ENCODE results near the gene KLHL21. TPM values are rescaled to one million over a fixed set of nuclear protein-coding genes. Genes with fewer than 3 reads are reported as not detected.

The KLHL21 gene
- polyA plus RNA-seq, 1 experiment: 19.2 TPM

DNA sequence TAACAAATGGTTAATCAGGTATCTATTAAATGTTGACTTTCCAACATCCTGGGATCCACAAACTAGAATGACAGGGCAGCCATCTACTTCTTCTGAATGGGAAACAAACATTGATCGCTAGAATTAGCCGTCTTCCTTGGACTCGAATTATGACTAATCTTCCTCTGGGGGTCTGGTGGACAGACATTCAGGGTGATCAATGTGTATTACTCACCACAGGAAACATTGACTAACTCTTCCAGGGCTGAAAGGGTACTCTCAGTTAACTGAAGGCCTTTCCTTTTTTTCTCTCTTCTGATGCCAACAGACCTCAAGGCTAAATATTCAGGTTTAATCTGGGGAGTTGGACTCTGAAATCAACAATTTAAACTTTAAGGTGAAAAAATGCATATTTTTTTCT lies 57.8 kb downstream of the KLHL21 start:
- peaks cover 12% of the 10 kb centered on the region for H3K36me3 ChIP-seq (ENCODE audit: control insufficient read depth, insufficient read depth, low read length)
- no peak for DNase-seq (ENCODE audit: low read depth)

More for the DNA sequence above, 57.8 kb downstream of the KLHL21 start:
- CTCF ChIA-PET: interaction anchor here (1.7 kb wide), 1 partner anchor 10 kb away, joined by 9 read pairs; the partner anchor contains the start of genes NOL9 and TAS1R1
- Histone ChIP-seq H3K4me3 (ENCODE audit: low read depth, low read length) (no peak overlapping the region), H3K27me3 (ENCODE audit: control insufficient read depth, insufficient read depth, low read length) (no peaks in the 10 kb centered on the region)
- no peak for TF ChIP-seq CTCF (IDR thresholded peaks at IDR 0.05; ENCODE audit: insufficient read depth, low read depth, low read length)
- POLR2A ChIA-PET: no interaction called here

Small RNA genes lying within 50 kb of the gene (small RNA-seq; reads per million reads assigned to genes)
- gene RNU6-731P (ENCODE audit: insufficient read length, low read depth, low replicate concordance): not detected

Other genes with a start within 250 kb of the KLHL21 start
- gene ACOT7, start 209.1 kb downstream of the KLHL21 start, polyA plus RNA-seq (2011; rRNA removed): 68.1 and 157 TPM in 2 replicates
- gene HES2, start 182.9 kb downstream of the KLHL21 start, polyA plus RNA-seq (2011; rRNA removed): not detected in 2 replicates
- gene ESPN, start 178.1 kb downstream of the KLHL21 start, polyA plus RNA-seq (2011; rRNA removed): not detected in 2 replicates
- 2.3 and 3.3 TPM in 2 replicates for gene TNFRSF25, start 136.7 kb downstream of the KLHL21 start, polyA plus RNA-seq (2011; rRNA removed)
- 3.2 and 4.3 TPM in 2 replicates for gene PLEKHG5, start 111.2 kb downstream of the KLHL21 start, polyA plus RNA-seq (2011; rRNA removed)
- gene NOL9, start 48.4 kb downstream of the KLHL21 start, polyA plus RNA-seq (2011; rRNA removed): 9.5 and 15.1 TPM in 2 replicates
- 0.16 and 0.25 TPM in 2 replicates for gene TAS1R1, start 47.6 kb downstream of the KLHL21 start, polyA plus RNA-seq (2011; rRNA removed)
- gene ZBTB48, start 22.9 kb downstream of the KLHL21 start, polyA plus RNA-seq (2011; rRNA removed): 7.8 and 14.0 TPM in 2 replicates
- 7.9 and 9.4 TPM in 2 replicates for gene PHF13, start 10.9 kb upstream of the KLHL21 start, polyA plus RNA-seq (2011; rRNA removed)
- gene THAP3, start 22.0 kb upstream of the KLHL21 start, polyA plus RNA-seq (2011; rRNA removed): 8.6 and 12.5 TPM in 2 replicates
- 29.8 and 36.0 TPM in 2 replicates for gene DNAJC11, start 98.9 kb upstream of the KLHL21 start, polyA plus RNA-seq (2011; rRNA removed)
- 23.1 and 48.4 TPM in 2 replicates for gene CAMTA1, start 182.6 kb upstream of the KLHL21 start, polyA plus RNA-seq (2011; rRNA removed)